ENCODE results near the gene OR2D2.
"Not testable (repeated sequence)": the region's sequence is repeated elsewhere in the genome, so short reads cannot be mapped to it uniquely, and the experiment has no call there.

The OR2D2 gene

GRCh38 chr11:6876914-6877313 is 15.4 kb downstream of the OR2D2 start:
- DNase-seq, result no peak

DNA sequence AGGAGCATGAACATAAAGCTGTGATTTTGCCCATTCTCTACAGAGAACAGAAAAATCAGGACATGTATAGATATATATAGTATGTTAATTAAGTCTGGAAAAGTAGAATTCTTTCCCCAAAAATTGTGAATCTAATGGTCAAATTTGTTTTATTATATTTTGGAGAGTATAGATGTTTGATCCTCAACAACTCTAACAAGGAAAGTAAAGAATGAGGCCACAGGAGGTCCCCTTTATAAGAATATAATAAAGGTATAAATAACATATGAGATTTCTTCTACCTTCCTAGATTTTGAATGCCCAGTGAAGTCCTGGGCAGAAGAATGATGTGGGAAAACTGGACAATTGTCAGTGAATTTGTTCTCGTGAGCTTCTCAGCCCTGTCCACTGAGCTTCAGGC is 16.0 kb downstream of the OR2D2 start, which contains the start of gene OR10A4:
Gene OR10A4 (plus strand): TSS at position 301 of the 400 bp plus-strand sequence. CDS start 23 bp downstream, at position 324.
- no peak for DNase-seq

DNA sequence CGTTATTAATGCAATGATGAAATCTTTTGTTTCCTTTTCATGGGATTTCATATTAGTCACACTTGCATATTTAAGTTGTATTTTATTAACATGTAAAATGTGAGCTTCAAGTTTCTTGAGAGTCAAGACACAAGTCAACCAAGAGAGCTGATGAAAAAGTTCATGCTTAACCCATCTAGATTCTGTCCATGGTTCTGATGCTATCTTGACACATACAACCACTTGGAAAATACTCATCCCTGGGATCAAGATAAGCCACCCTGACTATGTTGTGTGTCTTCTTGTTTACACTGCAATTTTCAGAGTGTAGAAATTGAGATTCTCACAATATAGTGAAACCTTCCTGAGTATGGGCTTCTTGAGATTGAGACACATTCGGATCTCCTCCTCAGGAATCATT is 16.5 kb downstream of the OR2D2 start:
- DNase-seq, result no peak

- no peak for DNase-seq
Measured at GRCh38 chr11:6871278-6871677, 21.0 kb downstream of the OR2D2 start.

GRCh38 chr11:6864438-6864837 is 27.9 kb downstream of the OR2D2 start:
- no peak for DNase-seq

DNA sequence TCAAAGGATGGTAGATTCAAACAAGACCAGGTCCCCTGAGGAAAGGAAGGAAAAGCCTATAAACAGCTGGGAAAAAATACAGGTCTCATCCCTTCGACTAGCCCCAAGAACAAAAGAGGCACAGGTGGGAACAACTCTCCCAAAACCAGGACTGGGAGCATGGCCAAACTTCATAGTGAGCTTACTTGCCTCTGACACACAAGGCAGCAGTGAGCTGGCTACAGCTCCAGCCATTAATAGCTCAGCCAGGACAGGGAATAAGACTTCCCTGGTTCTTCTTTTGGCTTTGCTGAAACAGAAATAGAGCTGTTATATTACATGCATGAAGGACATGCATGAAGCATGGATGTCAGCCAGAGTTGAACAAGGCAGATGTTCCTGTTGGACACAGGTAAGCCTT is 29.3 kb downstream of the OR2D2 start, which contains the start of gene OR10A2:
Gene OR10A2 (plus strand): TSS at position 97 of the 400 bp plus-strand sequence. CDS start 6,698 bp downstream, outside the sequence.
- DNase-seq, result no peak

- no peak for DNase-seq
Measured at GRCh38 chr11:6856871-6857270, 35.4 kb downstream of the OR2D2 start.

- no peak for DNase-seq
Measured at GRCh38 chr11:6855971-6856541, 36.2 kb downstream of the OR2D2 start.

DNA sequence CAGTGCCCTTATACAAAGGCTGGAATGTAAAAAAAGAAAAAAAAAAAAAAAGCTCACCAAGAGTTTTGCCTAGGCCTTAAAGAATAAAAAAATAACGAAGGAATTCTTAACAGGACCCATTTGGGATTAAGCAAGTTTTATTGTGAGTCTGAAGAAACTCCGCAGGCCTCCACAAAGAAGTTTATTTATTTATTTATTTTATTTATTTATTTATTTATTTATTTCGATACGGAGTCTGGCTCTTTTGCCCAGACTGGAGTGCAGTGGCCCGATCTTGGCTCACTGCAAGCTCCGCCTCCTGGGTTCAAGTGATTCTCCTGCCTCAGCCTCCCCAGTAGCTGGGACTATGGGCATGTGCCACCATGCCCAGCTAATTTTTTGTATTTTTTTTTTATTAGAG is 37.5 kb downstream of the OR2D2 start:
- not testable (repeated sequence) for DNase-seq

DNA sequence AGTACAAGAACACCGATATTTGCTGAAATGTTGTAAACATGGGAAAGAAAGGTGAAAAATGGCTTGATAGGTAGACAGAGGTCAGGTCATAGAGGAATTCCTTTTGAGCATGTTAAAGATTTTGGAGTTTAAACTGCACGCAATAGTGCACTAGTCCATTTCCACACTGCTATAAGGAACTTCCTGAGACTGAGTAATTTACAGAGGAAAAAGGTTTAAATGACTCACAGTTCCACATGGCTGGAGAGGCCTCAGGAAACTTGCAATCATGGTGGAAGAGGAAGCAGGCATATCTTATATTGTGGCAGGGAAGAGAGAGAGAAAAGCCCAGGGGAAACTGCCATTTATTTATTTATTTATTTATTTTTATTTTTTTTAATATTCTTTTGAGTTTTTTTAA is 41.8 kb downstream of the OR2D2 start:
- DNase-seq, result no peak

DNA sequence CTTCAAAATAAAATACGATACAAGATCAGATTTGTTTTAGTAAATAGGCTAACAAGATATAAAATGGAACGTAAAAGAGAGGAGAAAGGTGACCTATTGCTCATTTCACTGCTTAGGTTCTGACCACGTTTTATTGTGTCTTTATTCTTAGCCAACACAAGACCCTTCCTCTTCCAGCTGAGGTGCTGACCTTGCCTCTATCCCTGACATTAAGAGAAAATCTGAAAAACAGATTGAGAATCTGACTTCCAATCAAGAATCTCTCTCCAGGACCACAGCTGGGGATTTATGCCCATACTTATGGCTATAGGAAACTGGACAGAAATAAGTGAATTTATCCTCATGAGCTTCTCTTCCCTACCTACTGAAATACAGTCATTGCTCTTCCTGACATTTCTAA is 46.9 kb downstream of the OR2D2 start, which contains the start of gene OR10A5:
Gene OR10A5 (plus strand): TSS at position 301 of the 400 bp plus-strand sequence. CDS start 0 bp downstream, at position 301.
- no peak for DNase-seq

- DNase-seq, result no peak
Measured at GRCh38 chr11:6844356-6844755, 47.9 kb downstream of the OR2D2 start.

GRCh38 chr11:6843670-6844069 is 48.6 kb downstream of the OR2D2 start:
- no peak for DNase-seq

GRCh38 chr11:6841694-6842093 is 50.6 kb downstream of the OR2D2 start:
- no peak for DNase-seq
